Astrocyte of the cerebellum (primary cell): ENCODE data around the gene NFX1.

Experiments
- DNase-seq: peaks from one replicate; pipeline ENCODE4 v3.0.0-alpha.2; 2011; ENCODE audit warnings: low read depth
- H3K4me3 ChIP-seq: 2 replicates; pipeline ENCODE4 v1.5.1; 2011; ENCODE audit warnings: mild to moderate bottlenecking, low read depth, low read length, moderate library complexity
- in situ Hi-C: cut with HindIII; loops from 2 replicates; pipeline ENCODE4 v1.10.0; 2017; ENCODE audit warnings: low sequenced_read_pairs
- TF ChIP-seq, protein P1 (sequence below): IDR thresholded peaks from 2 replicates; pipeline ENCODE4 v1.5.1; 2012; ENCODE audit warnings: low read length, low read depth, moderate library complexity, mild to moderate bottlenecking; ENCODE audit errors: missing control alignments

The NFX1 gene

GRCh38 chr9:33290247-33291030 is at the start of gene NFX1:
Gene NFX1, plus strand, starts transcription at chr9:33290516. Its CDS starts 57 bp downstream, at chr9:33290573.
- TF ChIP-seq, protein P1, sequence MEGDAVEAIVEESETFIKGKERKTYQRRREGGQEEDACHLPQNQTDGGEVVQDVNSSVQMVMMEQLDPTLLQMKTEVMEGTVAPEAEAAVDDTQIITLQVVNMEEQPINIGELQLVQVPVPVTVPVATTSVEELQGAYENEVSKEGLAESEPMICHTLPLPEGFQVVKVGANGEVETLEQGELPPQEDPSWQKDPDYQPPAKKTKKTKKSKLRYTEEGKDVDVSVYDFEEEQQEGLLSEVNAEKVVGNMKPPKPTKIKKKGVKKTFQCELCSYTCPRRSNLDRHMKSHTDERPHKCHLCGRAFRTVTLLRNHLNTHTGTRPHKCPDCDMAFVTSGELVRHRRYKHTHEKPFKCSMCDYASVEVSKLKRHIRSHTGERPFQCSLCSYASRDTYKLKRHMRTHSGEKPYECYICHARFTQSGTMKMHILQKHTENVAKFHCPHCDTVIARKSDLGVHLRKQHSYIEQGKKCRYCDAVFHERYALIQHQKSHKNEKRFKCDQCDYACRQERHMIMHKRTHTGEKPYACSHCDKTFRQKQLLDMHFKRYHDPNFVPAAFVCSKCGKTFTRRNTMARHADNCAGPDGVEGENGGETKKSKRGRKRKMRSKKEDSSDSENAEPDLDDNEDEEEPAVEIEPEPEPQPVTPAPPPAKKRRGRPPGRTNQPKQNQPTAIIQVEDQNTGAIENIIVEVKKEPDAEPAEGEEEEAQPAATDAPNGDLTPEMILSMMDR, result no peak
- peak within 1 kb of the TSS; percentile 81 for H3K4me3 ChIP-seq
- DNase-seq, result peak; percentile 97
- in situ Hi-C loops, result loop anchor here (25.0 kb wide), 1 partner anchor 172 kb away; the partner anchor contains the start of gene NOL6

- no peak overlapping the region for H3K4me3 ChIP-seq
- in situ Hi-C loops, result no loop called here
- TF ChIP-seq, protein P1, result no peak
- DNase-seq, result no peak
These were observed 49.0 kb upstream of the NFX1 start for GRCh38 chr9:33241298-33241697.

- H3K4me3 ChIP-seq, result no peak overlapping the region
- in situ Hi-C loops, result no loop called here
- DNase-seq, result no peak
- TF ChIP-seq, protein P1, result no peak
These were observed 47.6 kb upstream of the NFX1 start for GRCh38 chr9:33242609-33243134.

GRCh38 chr9:33244137-33244784 is 46.1 kb upstream of the NFX1 start:
- in situ Hi-C loops, result no loop called here
- TF ChIP-seq, protein P1, result no peak
- no peak overlapping the region for H3K4me3 ChIP-seq
- no peak for DNase-seq

DNA sequence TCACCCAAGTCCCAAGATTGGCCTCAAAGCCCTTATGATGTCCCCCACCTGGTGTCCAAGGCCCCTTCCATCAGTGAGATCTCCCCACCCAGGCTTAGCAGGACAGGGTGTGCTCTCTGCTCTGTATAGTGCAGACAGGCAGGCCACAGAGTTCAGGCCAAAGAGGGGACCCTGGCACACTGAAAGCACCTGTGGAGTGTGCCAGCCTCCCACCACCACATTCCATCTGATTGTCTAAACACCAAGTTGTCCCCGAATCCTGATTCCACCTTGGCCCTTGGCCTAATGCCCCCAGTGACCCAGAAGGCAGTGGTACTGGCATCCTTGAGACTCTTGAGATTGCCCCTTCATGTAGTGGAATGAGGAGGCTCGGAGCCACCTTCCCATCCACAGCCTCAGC is 45.0 kb upstream of the NFX1 start:
- TF ChIP-seq, protein P1, result no peak
- in situ Hi-C loops, result no loop called here
- no peak for DNase-seq
- no peak overlapping the region for H3K4me3 ChIP-seq

DNA sequence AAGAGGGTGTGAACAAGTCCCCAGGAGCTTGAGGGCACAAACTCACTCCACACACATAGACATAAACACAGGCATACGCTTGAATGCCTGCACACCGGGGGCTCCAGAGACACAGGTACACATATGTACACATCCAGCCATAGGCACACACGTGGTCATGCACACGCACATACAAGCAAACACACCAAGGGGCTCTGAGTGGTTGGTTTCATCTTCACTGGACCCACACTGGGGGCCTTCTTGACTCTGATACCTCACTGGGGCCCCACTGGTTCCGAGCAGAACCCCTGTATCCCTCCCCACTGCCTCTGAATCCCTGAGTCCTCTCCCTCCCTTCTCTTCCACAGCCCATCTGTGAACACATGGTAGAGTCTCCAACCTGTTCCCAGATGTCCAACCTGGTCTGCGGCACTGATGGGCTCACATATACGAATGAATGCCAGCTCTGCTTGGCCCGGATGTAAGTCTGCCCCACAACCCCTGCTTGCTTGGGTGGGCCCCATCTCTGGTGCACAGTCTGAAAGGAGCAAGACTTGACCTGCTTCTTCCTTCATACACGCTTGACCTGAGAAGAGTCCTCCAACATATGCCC is 44.0 kb upstream of the NFX1 start:
- TF ChIP-seq, protein P1, result no peak
- DNase-seq, result no peak
- in situ Hi-C loops, result no loop called here
- no peak overlapping the region for H3K4me3 ChIP-seq
